Activated T-helper 2 cell treated with anti-CD3 and anti-CD28 coated beads, Interferon-gamma antibody, Interleukin-2, Interleukin-4, amounts not matched to agents 10 μg/mL and 5 μg/mL and 100 μg/mL, durations not matched to agents 14 hours and 24 hours and 36 hours (primary cell): Measurements from ENCODE around the gene ROGDI. TPM values are rescaled to one million over a fixed set of nuclear protein-coding genes. Genes with fewer than 3 reads are reported as not detected.

ENCODE experiments used
- DNase-seq: peaks from one replicate; pipeline ENCODE4 v3.0.0; 2021; ENCODE audit warnings: low spot score
- H3K27ac Mint-ChIP-seq: one replicate; pipeline ENCODE4 v1.8.0; 2021; ENCODE audit warnings: mixed read lengths
- H3K27me3 Mint-ChIP-seq: one replicate; pipeline ENCODE4 v1.8.0; 2021; ENCODE audit warnings: low read depth, mixed read lengths
- H3K36me3 Mint-ChIP-seq: one replicate; pipeline ENCODE4 v1.8.0; 2021; ENCODE audit warnings: low read depth, mixed read lengths
- H3K4me1 Mint-ChIP-seq: one replicate; pipeline ENCODE4 v1.8.0; 2021; ENCODE audit warnings: low read depth, mixed read lengths
- H3K4me3 Mint-ChIP-seq: one replicate; pipeline ENCODE4 v1.8.0; 2021; ENCODE audit warnings: low read depth, mild to moderate bottlenecking, moderate library complexity, mixed read lengths
- H3K9me3 Mint-ChIP-seq: one replicate; pipeline ENCODE4 v1.8.0; 2021; ENCODE audit warnings: mixed read lengths
- intact Hi-C: fragments of 100-400 bp; cut with micrococcal nuclease; formaldehyde crosslinking; loops from one replicate; pipeline ENCODE4 v1.15.1; 2023
- total RNA-seq: library from RNA; stranded (reverse); gene quantifications from 2 replicates; pipeline ENCODE4 v1.2.3, GENCODE V29; 2022

ROGDI gene, protein sequence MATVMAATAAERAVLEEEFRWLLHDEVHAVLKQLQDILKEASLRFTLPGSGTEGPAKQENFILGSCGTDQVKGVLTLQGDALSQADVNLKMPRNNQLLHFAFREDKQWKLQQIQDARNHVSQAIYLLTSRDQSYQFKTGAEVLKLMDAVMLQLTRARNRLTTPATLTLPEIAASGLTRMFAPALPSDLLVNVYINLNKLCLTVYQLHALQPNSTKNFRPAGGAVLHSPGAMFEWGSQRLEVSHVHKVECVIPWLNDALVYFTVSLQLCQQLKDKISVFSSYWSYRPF
- 5.1 and 5.5 TPM in 2 replicates for total RNA-seq

GRCh38 chr16:4801962-4802658 lies at the start of gene ROGDI:
ROGDI (minus strand) TSS chr16:4802633; CDS start chr16:4802571, 62 bp downstream.
- DNase-seq = peak; percentile 82

GRCh38 chr16:4850211-4850610 lies 47.8 kb upstream of the ROGDI start:
- Mint-ChIP-seq H3K9me3 (no peaks in the 10 kb centered on the region), H3K4me3 (no peak overlapping the region), H3K4me1 (peaks cover 48% of the 10 kb centered on the region), H3K27ac (no peak overlapping the region), H3K36me3 (peaks cover 36% of the 10 kb centered on the region), H3K27me3 (no peaks in the 10 kb centered on the region)
- intact Hi-C loops = no loop called here
- DNase-seq = no peak

More at GRCh38 chr16:4801962-4802658, at the start of gene ROGDI:
- H3K27ac Mint-ChIP-seq = peak within 1 kb of the TSS; percentile 38
- intact Hi-C loops = loop anchor here (1.0 to 2.0 kb wide), 3 partner anchors 35 to 67 kb away; partner anchors contain the start of genes ANKS3, DNAAF8, GLYR1 and UBN1
- H3K36me3 Mint-ChIP-seq = peaks cover 16% of the 10 kb centered on the region
- H3K9me3 Mint-ChIP-seq = no peaks in the 10 kb centered on the region
- no peaks in the 10 kb centered on the region for H3K27me3 Mint-ChIP-seq
- H3K4me3 Mint-ChIP-seq = peak within 1 kb of the TSS; percentile 81
- peaks cover 5% of the 10 kb centered on the region for H3K4me1 Mint-ChIP-seq

GRCh38 chr16:4847774-4848587 lies 45.5 kb upstream of the ROGDI start:
- no peaks in the 10 kb centered on the region for H3K9me3 Mint-ChIP-seq
- peaks cover 38% of the 10 kb centered on the region for H3K36me3 Mint-ChIP-seq
- intact Hi-C loops = loop anchor here (1.0 to 10.0 kb wide), 6 partner anchors 45 to 247 kb away; partner anchors contain the start of genes ANKS3, DNAAF8, EEF2KMT and NUDT16L1
- no peaks in the 10 kb centered on the region for H3K27me3 Mint-ChIP-seq
- DNase-seq = peak; percentile 42
- H3K4me3 Mint-ChIP-seq = peak overlapping the region; percentile 84
- H3K27ac Mint-ChIP-seq = peak overlapping the region; percentile 60
- peaks cover 51% of the 10 kb centered on the region for H3K4me1 Mint-ChIP-seq

DNA sequence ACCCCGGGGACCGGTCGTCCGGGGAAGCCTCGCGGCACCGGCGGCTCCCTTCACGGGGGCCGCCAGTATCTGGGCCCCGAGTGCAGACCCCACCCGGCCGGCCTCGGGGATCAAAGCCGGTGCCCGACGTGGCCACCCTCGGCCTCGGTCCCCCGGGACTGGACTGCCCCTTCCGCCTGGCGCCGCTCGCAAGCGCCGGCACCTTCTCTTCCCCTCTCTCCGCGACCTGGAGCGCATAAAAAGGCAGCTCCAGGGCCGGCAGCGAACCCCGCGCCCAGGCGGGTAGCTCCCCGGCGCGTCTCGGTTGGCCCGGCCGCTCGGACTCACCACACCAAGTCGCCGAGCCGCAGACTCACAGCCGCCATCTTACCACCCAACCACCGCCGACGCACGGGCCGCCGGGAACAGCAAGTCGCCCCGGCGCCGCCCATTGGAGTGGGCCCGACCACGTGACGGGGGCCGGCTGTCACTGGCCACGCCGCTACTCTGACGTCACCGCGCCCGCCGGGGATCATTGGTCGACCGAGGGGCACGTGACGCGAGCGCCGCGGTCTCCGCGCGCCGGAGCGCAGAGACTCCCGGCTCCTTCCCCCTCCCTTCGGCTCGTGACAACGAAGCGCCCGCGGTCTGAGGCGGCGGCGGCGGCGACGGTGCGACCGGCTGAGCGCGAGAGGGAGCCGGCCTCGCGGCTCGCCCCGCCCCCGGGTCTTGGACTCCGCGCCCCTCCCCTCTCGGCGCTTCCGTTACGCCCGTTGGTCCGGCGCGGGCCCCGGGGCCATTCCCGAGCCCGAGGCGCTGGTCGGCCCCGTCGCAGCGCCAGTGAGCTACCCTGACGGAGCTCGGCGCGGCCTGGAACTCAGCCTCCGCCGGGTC lies 44.7 kb upstream of the ROGDI start, which contains the start of the genes GLYR1 and UBN1:
Gene GLYR1, minus strand, starts transcription at position 388 of the 873 bp plus-strand sequence. Its CDS starts 23 bp downstream, at position 365.
Gene UBN1, plus strand, starts transcription at position 581 of the 873 bp plus-strand sequence. CDS start 5,437 bp downstream, outside the sequence.
- DNase-seq = peak; percentile 99
- Mint-ChIP-seq H3K4me1 (peaks cover 49% of the 10 kb centered on the region), H3K9me3 (no peaks in the 10 kb centered on the region), H3K4me3 (peak within 1 kb of the TSS; percentile 87), H3K36me3 (peaks cover 47% of the 10 kb centered on the region), H3K27ac (peak within 1 kb of the TSS; percentile 80), H3K27me3 (no peaks in the 10 kb centered on the region)
- intact Hi-C loops = loop anchor here (1.0 to 10.0 kb wide), 6 partner anchors 44 to 248 kb away; partner anchors contain the start of genes ANKS3, DNAAF8, EEF2KMT and NUDT16L1

DNA sequence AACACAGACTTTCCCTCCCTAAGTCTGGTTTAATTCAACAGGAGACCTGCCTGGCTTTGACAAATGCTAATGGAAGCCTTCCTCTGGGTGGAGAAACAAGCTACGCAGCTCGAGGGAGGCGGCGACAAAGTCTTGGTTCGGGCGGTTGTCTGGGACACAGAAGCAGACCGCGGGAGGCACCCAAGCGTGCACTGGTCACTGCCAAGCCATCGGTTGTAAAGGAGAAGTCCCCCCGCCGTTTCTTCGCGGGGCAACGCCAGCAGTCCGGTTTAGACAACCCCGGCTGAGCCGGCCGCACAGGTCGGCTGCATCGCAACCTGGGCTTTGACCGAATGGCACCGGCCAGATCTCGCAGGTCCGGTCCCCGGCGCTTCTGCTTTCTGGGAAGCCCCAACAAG lies 44.1 kb upstream of the ROGDI start:
- H3K27ac Mint-ChIP-seq = peak overlapping the region; percentile 68
- H3K36me3 Mint-ChIP-seq = peaks cover 53% of the 10 kb centered on the region

GRCh38 chr16:4840984-4841383 lies 38.6 kb upstream of the ROGDI start:
- Mint-ChIP-seq H3K4me3 (no peak overlapping the region), H3K9me3 (no peaks in the 10 kb centered on the region), H3K4me1 (peaks cover 10% of the 10 kb centered on the region), H3K36me3 (peaks cover 84% of the 10 kb centered on the region), H3K27me3 (no peaks in the 10 kb centered on the region), H3K27ac (no peak overlapping the region)
- no peak for DNase-seq
- intact Hi-C loops = loop anchor here (10.0 kb wide), 1 partner anchor 254 kb away; the partner anchor contains the start of gene EEF2KMT

More for the DNA sequence above, 44.1 kb upstream of the ROGDI start:
- peaks cover 44% of the 10 kb centered on the region for H3K4me1 Mint-ChIP-seq
- no peaks in the 10 kb centered on the region for H3K27me3 Mint-ChIP-seq
- H3K4me3 Mint-ChIP-seq = peak overlapping the region; percentile 85
- no peaks in the 10 kb centered on the region for H3K9me3 Mint-ChIP-seq
- intact Hi-C loops = loop anchor here (2.0 to 10.0 kb wide), 3 partner anchors 44 to 248 kb away; partner anchors contain the start of genes EEF2KMT, ROGDI and SEC14L5
- peak; percentile 29 for DNase-seq

DNA sequence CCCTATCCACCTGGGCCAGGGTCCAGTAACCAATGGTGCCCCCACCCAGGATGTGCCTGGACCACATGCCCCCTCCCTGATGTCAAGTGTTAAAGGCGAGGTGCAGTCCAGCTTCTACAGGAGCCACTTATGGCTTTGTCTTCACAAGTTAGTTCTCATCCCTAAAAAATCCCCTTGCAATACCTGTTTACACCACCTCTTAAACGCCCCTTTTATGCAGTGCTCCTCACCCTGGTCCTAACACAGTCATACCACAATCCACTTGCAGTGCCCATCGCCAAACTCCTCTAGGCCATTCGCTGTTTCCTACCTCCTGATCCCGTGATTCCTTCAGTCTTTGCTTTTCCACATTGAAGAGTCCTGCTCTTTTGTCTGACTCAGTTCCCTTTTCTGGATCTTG lies 37.5 kb upstream of the ROGDI start:
- Mint-ChIP-seq H3K9me3 (no peaks in the 10 kb centered on the region), H3K36me3 (peaks cover 77% of the 10 kb centered on the region), H3K4me1 (peaks cover 2% of the 10 kb centered on the region), H3K27ac (no peak overlapping the region), H3K27me3 (no peaks in the 10 kb centered on the region), H3K4me3 (no peak overlapping the region)
- intact Hi-C loops = loop anchor here (10.0 kb wide), 1 partner anchor 255 kb away; the partner anchor contains the start of gene EEF2KMT
- DNase-seq = no peak

GRCh38 chr16:4837733-4838501 lies 35.5 kb upstream of the ROGDI start:
- peaks cover 65% of the 10 kb centered on the region for H3K36me3 Mint-ChIP-seq
- H3K9me3 Mint-ChIP-seq = no peaks in the 10 kb centered on the region
- H3K4me3 Mint-ChIP-seq = no peak overlapping the region
- DNase-seq = no peak
- H3K27ac Mint-ChIP-seq = no peak overlapping the region
- H3K4me1 Mint-ChIP-seq = no peaks in the 10 kb centered on the region
- intact Hi-C loops = no loop called here
- H3K27me3 Mint-ChIP-seq = no peaks in the 10 kb centered on the region

DNA sequence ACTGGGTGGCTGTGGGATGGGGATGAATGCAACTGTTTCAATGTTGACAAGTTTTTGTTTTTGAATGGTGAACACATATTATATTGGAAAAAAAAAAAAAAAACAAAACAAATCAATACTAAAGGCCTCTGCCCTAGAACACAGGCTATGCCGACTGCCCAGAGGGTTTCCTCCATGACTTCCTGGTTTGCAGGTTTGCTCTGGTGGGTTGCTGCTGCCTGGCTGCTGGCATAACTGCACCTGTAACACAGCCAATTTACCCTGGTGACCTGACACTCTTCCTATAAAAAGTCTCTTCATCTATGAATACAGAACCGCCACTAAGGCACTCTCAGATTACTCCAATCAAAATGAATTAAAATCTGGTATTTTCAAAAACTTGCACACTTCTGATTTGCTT lies 34.3 kb upstream of the ROGDI start:
- peaks cover 65% of the 10 kb centered on the region for H3K36me3 Mint-ChIP-seq
- H3K27ac Mint-ChIP-seq = peak overlapping the region; percentile 54
- H3K4me1 Mint-ChIP-seq = no peaks in the 10 kb centered on the region
- DNase-seq = no peak
- no peak overlapping the region for H3K4me3 Mint-ChIP-seq
- intact Hi-C loops = no loop called here
- H3K27me3 Mint-ChIP-seq = no peaks in the 10 kb centered on the region
- no peaks in the 10 kb centered on the region for H3K9me3 Mint-ChIP-seq

GRCh38 chr16:4833584-4833983 lies 31.2 kb upstream of the ROGDI start:
- H3K4me3 Mint-ChIP-seq = no peak overlapping the region
- no peak overlapping the region for H3K27ac Mint-ChIP-seq
- no peaks in the 10 kb centered on the region for H3K27me3 Mint-ChIP-seq
- H3K36me3 Mint-ChIP-seq = peaks cover 61% of the 10 kb centered on the region
- no peaks in the 10 kb centered on the region for H3K4me1 Mint-ChIP-seq
- intact Hi-C loops = no loop called here
- no peaks in the 10 kb centered on the region for H3K9me3 Mint-ChIP-seq
- no peak for DNase-seq
